ENCODE measurements around the gene TTI1. TPM values are rescaled to one million over a fixed set of nuclear protein-coding genes. Genes with fewer than 3 reads are reported as not detected.

TTI1 gene
- total RNA-seq, 1 experiment from 2014 or later: 37.4 TPM

- no peaks in the 10 kb centered on the region for H3K27me3 ChIP-seq (ENCODE audit: insufficient read depth, low read length)
- H2BK15ac ChIP-seq (ENCODE audit: low read depth, low read length): no peak overlapping the region
- H2AFZ ChIP-seq (ENCODE audit: low read length): no peak overlapping the region
- no peaks in the 10 kb centered on the region for H3K4me1 Mint-ChIP-seq
- no peaks in the 10 kb centered on the region for H3K4me1 ChIP-seq (ENCODE audit: insufficient read depth, low read length)
- H2BK5ac ChIP-seq (ENCODE audit: insufficient read length, low read length): no peak overlapping the region
- H3K56ac ChIP-seq (ENCODE audit: insufficient read length, low read depth, low read length): no peak overlapping the region
- H3K79me2 ChIP-seq (ENCODE audit: insufficient read depth, low read length): no peaks in the 10 kb centered on the region
- no peak overlapping the region for H2BK20ac ChIP-seq (ENCODE audit: low read depth, low read length, poor library complexity, severe bottlenecking)
- H4K8ac ChIP-seq (replicated peaks; ENCODE audit: insufficient read length, low read depth, low read length): no peak overlapping the region
- H3K4me2 ChIP-seq (ENCODE audit: insufficient read depth, insufficient read length, low read length): no peak overlapping the region
- no peak overlapping the region for H3K9ac ChIP-seq (ENCODE audit: extremely low read depth, insufficient read length, low read length)
- H3K27ac ChIP-seq (ENCODE audit: insufficient read length, low read depth, low read length): no peak overlapping the region
- no peak overlapping the region for H4K91ac ChIP-seq (ENCODE audit: insufficient read length, low read depth, low read length)
- no peaks in the 10 kb centered on the region for H3K27me3 Mint-ChIP-seq (ENCODE audit: low read depth)
- no peaks in the 10 kb centered on the region for H3K23me2 ChIP-seq (ENCODE audit: insufficient read length, low read depth, low read length, poor library complexity, severe bottlenecking)
- H3T11ph ChIP-seq (ENCODE audit: low read length): no peak overlapping the region
- H3K14ac ChIP-seq (ENCODE audit: insufficient read depth, low read length): no peak overlapping the region
- no peak overlapping the region for H4K5ac ChIP-seq (ENCODE audit: insufficient read length, low read depth, low read length)
- H3K4ac ChIP-seq (ENCODE audit: low read depth, low read length): no peak overlapping the region
- H2AK5ac ChIP-seq (ENCODE audit: insufficient read length, low read length): no peak overlapping the region
- H3K23ac ChIP-seq (ENCODE audit: insufficient read length, low read depth, low read length): no peak overlapping the region
- no peak overlapping the region for H3K18ac ChIP-seq (ENCODE audit: insufficient read length, low read depth, low read length)
- H3K4me3 Mint-ChIP-seq: no peak overlapping the region
- no peak overlapping the region for H2BK12ac ChIP-seq (ENCODE audit: insufficient read length, low read depth, low read length)
- no peak overlapping the region for H2BK120ac ChIP-seq (ENCODE audit: low read depth, low read length, poor library complexity, severe bottlenecking)
- no CpG with 5 or more reads among the region's 5 CpGs for WGBS (ENCODE audit: extremely low coverage, insufficient read length, low lambda C conversion rate)
- DNase-seq: no peak
- no peaks in the 10 kb centered on the region for H3K79me1 ChIP-seq (ENCODE audit: insufficient read depth, low read depth, low read length, poor library complexity, severe bottlenecking)
- H3K36me3 Mint-ChIP-seq (ENCODE audit: insufficient read depth in 1 of 3, low read depth in 3 of 3): peaks cover 0 to 32% (median 26%) of the 10 kb centered on the region in 3 experiments; a peak in 5 of 7 replicates
- TF ChIP-seq CTCF (conservative IDR thresholded peaks at IDR 0.05): no peak
- H4K20me1 ChIP-seq (ENCODE audit: control insufficient read depth, insufficient read depth, insufficient read length): no peaks in the 10 kb centered on the region
- H3K27ac Mint-ChIP-seq: no peak overlapping the region; a peak in 1 of 7 replicates
- H3K9me3 ChIP-seq (ENCODE audit: control insufficient read depth, low read depth, low read length): no peaks in the 10 kb centered on the region
- H3K9me3 Mint-ChIP-seq: no peaks in the 10 kb centered on the region
These were observed 27.4 kb downstream of the TTI1 start for GRCh38 chr20:38005903-38006302.

All from H9 (cell line).